22Rv1 (cell line): ENCODE results near the gene ARHGDIA.

Source experiments
- CTCF ChIP-seq: fragments of 450-650 bp; IDR thresholded peaks from 2 replicates; pipeline ENCODE4 v1.5.1; 2017; ENCODE audit warnings: mild to moderate bottlenecking
- ZFX ChIP-seq: fragments of 450-650 bp; IDR thresholded peaks from 2 replicates; pipeline ENCODE4 v1.6.1; 2017; ENCODE audit warnings: antibody characterized with exemption, borderline replicate concordance

- TF ChIP-seq CTCF (no peak), ZFX (no peak)
These were observed 18.9 kb downstream of the ARHGDIA start for GRCh38 chr17:81852237-81852636.
